GM12878 (cell line): ENCODE data around the gene MPC1L. TPM values are rescaled to one million over a fixed set of nuclear protein-coding genes. Genes with fewer than 3 reads are reported as not detected.

Experiments used
- ATAC-seq: fragments of 200-7000 bp; cut with Tn5 transposase; 3 replicates; pipeline ENCODE4 v1.9.1; 2020; ENCODE audit warnings: mild to moderate bottlenecking, moderate library complexity
- BruUV-seq: library from RNA; stranded (reverse); fragments of 400-500 nt; replicated peaks from 2 replicates; lab custom pipeline; 2021; lab: Mats Ljungman, UMichigan
- CTCF ChIA-PET: fragments of 300-600 bp; sonication (Branson Sonifier 250); formaldehyde crosslinking; extraction: SDS; loops from one replicate; lab custom pipeline; 2021; ENCODE audit warnings: inconsistent platforms; lab: Yijun Ruan, JAX
- POLR2A ChIA-PET: fragments of 350-600 bp; formaldehyde crosslinking; extraction: SDS; loops from one replicate; lab custom pipeline; 2021; ENCODE audit warnings: inconsistent platforms; lab: Charles Lee
- RAD21 ChIA-PET: fragments of 300-600 bp; sonication (Branson Sonifier 250); formaldehyde crosslinking; loops from one replicate; lab custom pipeline; 2023; ENCODE audit warnings: antibody characterized with exemption; ENCODE audit not compliant: unreplicated experiment; lab: Charles Lee
- SMC1A ChIA-PET: fragments of 300-600 bp; sonication (Branson Sonifier 250); formaldehyde crosslinking; loops from one replicate; lab custom pipeline; 2023; ENCODE audit not compliant: unreplicated experiment, uncharacterized antibody; lab: Charles Lee
- DNase-seq: peaks from one replicate; pipeline ENCODE4 v3.0.0-alpha.2; 2011; ENCODE audit warnings: low read depth, low spot score
- FAIRE-seq: peaks from 3 replicates; lab custom pipeline; 2011; peaks lifted over from hg19 to GRCh38; lab: Jason Lieb, UNC
- H2AFZ ChIP-seq: 2 replicates; pipeline ENCODE4 v1.6.0; 2011; ENCODE audit warnings: low read depth, low read length, control low read depth; ENCODE audit not compliant: control insufficient read depth
- H3K27ac ChIP-seq: 2 replicates; pipeline ENCODE4 v1.5.1; 2011; ENCODE audit warnings: control low read depth; ENCODE audit not compliant: control insufficient read depth, insufficient read depth
- H3K27me3 ChIP-seq, 2 experiments: replicated peaks in 1 of 2; 2 replicates each; pipeline versions ENCODE4 v1.6.0 to v1.6.1; 2011; ENCODE audit warnings: low read length in 1 of 2; ENCODE audit not compliant: control insufficient read depth in 2 of 2, insufficient read depth in 2 of 2
- H3K36me3 ChIP-seq, 2 experiments: 2 replicates each; pipeline ENCODE4 v1.5.1; 2011; ENCODE audit warnings: low read length in 1 of 2; ENCODE audit not compliant: control insufficient read depth in 2 of 2, insufficient read depth in 2 of 2
- H3K4me1 ChIP-seq: 2 replicates; pipeline ENCODE4 v1.6.1; 2011; ENCODE audit warnings: mild to moderate bottlenecking, low read length, moderate library complexity, mixed read lengths; ENCODE audit not compliant: control insufficient read depth, insufficient read depth
- H3K4me2 ChIP-seq: 2 replicates; pipeline ENCODE4 v1.6.0; 2011; ENCODE audit warnings: control low read depth; ENCODE audit not compliant: control insufficient read depth, insufficient read depth
- H3K4me3 ChIP-seq: fragments of 200-600 bp; sonication (generic); 2 replicates; pipeline ENCODE4 v1.5.1; 2016
- H3K79me2 ChIP-seq: 2 replicates; pipeline ENCODE4 v1.6.0; 2011; ENCODE audit warnings: low read length; ENCODE audit not compliant: control insufficient read depth, insufficient read depth
- H3K9ac ChIP-seq: 2 replicates; pipeline ENCODE4 v1.8.0; 2011; ENCODE audit warnings: low read length, control low read depth, mixed read lengths; ENCODE audit not compliant: control insufficient read depth, insufficient read depth
- H3K9me3 ChIP-seq: replicated peaks from 3 replicates; pipeline ENCODE4 v1.5.1; 2011; ENCODE audit warnings: mild to moderate bottlenecking, low read length; ENCODE audit not compliant: control insufficient read depth, insufficient read depth
- H4K20me1 ChIP-seq: 2 replicates; pipeline ENCODE4 v1.6.0; 2011; ENCODE audit not compliant: control insufficient read depth, insufficient read depth
- ESRRA ChIP-seq: IDR thresholded peaks from 2 replicates; pipeline ENCODE4 v1.6.1; 2012; ENCODE audit warnings: mild to moderate bottlenecking, low read length, improper control_type of control experiment
- MEF2A ChIP-seq: IDR thresholded peaks from 2 replicates; pipeline ENCODE4 v1.6.1; 2011; ENCODE audit warnings: low read depth, mild to moderate bottlenecking, low read length, moderate library complexity; ENCODE audit not compliant: insufficient read depth
- MTA3 ChIP-seq: IDR thresholded peaks from 2 replicates; pipeline ENCODE4 v1.6.1; 2012; ENCODE audit warnings: low read length, inconsistent platforms, borderline replicate concordance
- MYC ChIP-seq: IDR thresholded peaks from 2 replicates; pipeline ENCODE4 v1.6.1; 2011; ENCODE audit warnings: mild to moderate bottlenecking, low read length, moderate library complexity, inconsistent platforms; ENCODE audit not compliant: insufficient read depth, insufficient replicate concordance, insufficient read length, severe bottlenecking
- NR2C2 ChIP-seq: IDR thresholded peaks from 2 replicates; pipeline ENCODE4 v1.6.1; 2011; ENCODE audit warnings: borderline replicate concordance, low read depth; ENCODE audit not compliant: control insufficient read depth, insufficient read length
- PAX5 ChIP-seq: IDR thresholded peaks from 2 replicates; pipeline ENCODE4 v1.6.1; 2011; ENCODE audit warnings: low read depth, low read length, borderline replicate concordance
- POLR2A ChIP-seq: IDR thresholded peaks from 2 replicates; pipeline ENCODE4 v1.6.1; 2011; ENCODE audit warnings: low read depth, mild to moderate bottlenecking, low read length
- PRDM15 ChIP-seq: fragments of 450-650 bp; formaldehyde crosslinking; IDR thresholded peaks from 2 replicates; pipeline ENCODE4 v1.4.0; 2020; ENCODE audit warnings: mild to moderate bottlenecking, moderate library complexity
- SIN3A ChIP-seq: IDR thresholded peaks from 2 replicates; pipeline ENCODE4 v1.6.1; 2012; ENCODE audit warnings: low read depth, low read length, improper control_type of control experiment
- TBL1XR1 ChIP-seq: IDR thresholded peaks from 2 replicates; pipeline ENCODE4 v1.6.1; 2012; ENCODE audit warnings: low read depth, low read length, improper control_type of control experiment
- WGBS: methylation state at CpG from one replicate; pipeline ENCODE4 v1.1.6; 2016; ENCODE audit warnings: low lambda C conversion rate; ENCODE audit not compliant: insufficient replicate concordance, insufficient coverage; ENCODE audit errors: missing lambda C conversion rate; 5-methylcytosine and 5-hydroxymethylcytosine counted together
- in situ Hi-C: fragments of 300-500 bp; cut with MboI; formaldehyde crosslinking; loops from 9 replicates; pipeline ENCODE4 v1.14.3; 2018; ENCODE audit warnings: mixed read lengths
- intact Hi-C: fragments of 100-400 bp; cut with micrococcal nuclease; formaldehyde crosslinking; loops from one replicate; pipeline ENCODE4 v1.14.2; 2022; ENCODE audit not compliant: unreplicated experiment
- polyA plus RNA-seq, 11 experiments: library from polyadenylated mRNA; depleted of rRNA in 4 of 11; unstranded in 6 of 11; stranded (reverse) in 5 of 11; fragments of >200 nt; fragmentation: Nextera tagmentation in 4 of 11; fragmentation: Illumina TruSeq in 1 of 11; extraction: Ambion mirVana in 4 of 11; extraction: Trizol in 1 of 11; gene quantifications; 1 replicate in 1 of 11; 2 replicates in 10 of 11; pipeline versions ENCODE4 v1.2.1 to v1.2.3, GENCODE V29; 2011 to 2016; ENCODE audit warnings: inconsistent platforms in 2 of 11, missing spikeins in 2 of 11, low read depth in 1 of 11
- total RNA-seq, 4 experiments: library from RNA; depleted of rRNA in 3 of 4; stranded (reverse); fragments of >200 nt in 3 of 4; fragmentation: Illumina TruSeq in 1 of 4; extraction: Trizol in 1 of 4; gene quantifications; 2 replicates each; pipeline versions ENCODE4 v1.2.1 to v1.2.3, GENCODE V29; 2013 to 2021

Gene MPC1L
- total and polyA plus RNA-seq, 10 of the 15 experiments (the other 5 are each of a cell fraction or from before 2014, with no cell fraction given): not detected

GRCh38 chrX:40612511-40612910 is 10.7 kb upstream of the MPC1L start (continued):
- TF ChIP-seq ESRRA: no peak
- no peak for TF ChIP-seq PRDM15 (CRISPR knock-in tag)
- no peak for TF ChIP-seq NR2C2
- TF ChIP-seq MTA3: no peak
- no peak for TF ChIP-seq MYC
- no peak for TF ChIP-seq MEF2A
- no peak for TF ChIP-seq POLR2A

- SMC1A ChIA-PET: no interaction called here
- POLR2A ChIA-PET: no interaction called here
- intact Hi-C loops: no loop called here
These were observed 7.3 kb upstream of the MPC1L start for GRCh38 chrX:40615976-40616375.

More at GRCh38 chrX:40615976-40616375, 7.3 kb upstream of the MPC1L start:
- RAD21 ChIA-PET: no interaction called here
- H4K20me1 ChIP-seq: no peaks in the 10 kb centered on the region
- H3K27ac ChIP-seq: no peak overlapping the region
- H3K4me1 ChIP-seq: no peaks in the 10 kb centered on the region
- no peak overlapping the region for H3K9ac ChIP-seq
- FAIRE-seq (no peak), ATAC-seq (no peak), DNase-seq (no peak)
- no peak overlapping the region for H3K4me3 ChIP-seq
- no peaks in the 10 kb centered on the region for H3K27me3 ChIP-seq
- no peaks in the 10 kb centered on the region for H3K36me3 ChIP-seq
- no peak overlapping the region for H2AFZ ChIP-seq
- H3K9me3 ChIP-seq: no peaks in the 10 kb centered on the region
- no TSS peak for BruUV-seq
- CTCF ChIA-PET: no interaction called here
- 80% methylated on average over 9 of the region's 9 CpGs for WGBS
- in situ Hi-C loops: no loop called here
- no peak overlapping the region for H3K4me2 ChIP-seq
- TF ChIP-seq SIN3A (no peak), PAX5 (no peak), TBL1XR1 (no peak)
- H3K79me2 ChIP-seq: no peaks in the 10 kb centered on the region
